ENCODE data around the gene CCL19.

Gene CCL19

DNA sequence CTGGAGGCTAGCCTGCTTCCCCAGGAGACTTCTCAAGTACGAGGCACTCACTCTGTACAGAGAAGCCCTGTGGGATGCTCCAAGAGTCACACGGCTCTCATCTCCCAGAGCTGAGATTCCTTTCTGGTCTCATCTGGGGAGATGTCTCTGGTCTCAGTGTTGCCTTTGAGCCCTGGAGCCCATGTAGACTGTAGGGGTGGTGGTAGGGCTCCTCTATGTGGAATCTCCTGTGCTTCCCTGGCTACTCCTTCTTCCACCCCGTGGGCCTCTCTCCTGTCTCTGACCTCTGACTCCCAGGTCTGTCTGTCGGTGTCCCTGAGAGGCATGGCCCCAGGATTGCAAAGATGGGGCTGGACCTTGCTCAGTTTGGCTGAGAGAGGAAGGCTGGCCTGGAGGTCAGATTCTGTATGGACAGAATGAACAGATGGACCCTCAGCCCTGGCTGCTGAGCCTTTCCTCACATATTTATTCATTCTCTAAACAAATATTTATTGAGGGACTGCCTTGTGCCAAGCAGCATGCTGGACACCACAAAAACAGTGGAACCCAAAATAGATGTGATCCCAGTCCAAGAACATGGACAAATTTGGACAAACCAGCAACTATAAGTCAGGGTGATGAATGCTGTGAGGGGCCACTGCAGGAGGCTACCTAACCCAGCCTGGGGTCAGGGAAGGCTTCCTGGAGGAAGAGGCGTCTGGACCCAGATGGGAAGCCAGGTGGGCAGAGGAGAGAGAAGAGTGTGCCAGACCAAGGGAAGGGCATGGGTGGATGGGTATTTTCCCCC, 2.6 kb downstream of the CCL19 start:
- Histone ChIP-seq H3K9ac (ENCODE audit: low read length) (no peak overlapping the region), H3K36me3 (replicated peaks; ENCODE audit: low read depth, low read length) (no peaks in the 10 kb centered on the region), H3K4me3 (ENCODE audit: low read length) (no peak overlapping the region), H2AFZ (ENCODE audit: low read depth, low read length) (no peak overlapping the region), H3K4me1 (ENCODE audit: low read length) (peaks cover 28% of the 10 kb centered on the region), H3K9me3 (ENCODE audit: insufficient read depth, low read length) (no peaks in the 10 kb centered on the region), H3K27me3 (ENCODE audit: low read depth, low read length) (no peaks in the 10 kb centered on the region), H3K27ac (ENCODE audit: low read length) (no peak overlapping the region), H3K79me2 (ENCODE audit: low read length) (no peaks in the 10 kb centered on the region), H3K4me2 (ENCODE audit: low read length) (no peak overlapping the region), H4K20me1 (ENCODE audit: insufficient read depth, low read length) (no peaks in the 10 kb centered on the region)
- TF ChIP-seq, protein P1, sequence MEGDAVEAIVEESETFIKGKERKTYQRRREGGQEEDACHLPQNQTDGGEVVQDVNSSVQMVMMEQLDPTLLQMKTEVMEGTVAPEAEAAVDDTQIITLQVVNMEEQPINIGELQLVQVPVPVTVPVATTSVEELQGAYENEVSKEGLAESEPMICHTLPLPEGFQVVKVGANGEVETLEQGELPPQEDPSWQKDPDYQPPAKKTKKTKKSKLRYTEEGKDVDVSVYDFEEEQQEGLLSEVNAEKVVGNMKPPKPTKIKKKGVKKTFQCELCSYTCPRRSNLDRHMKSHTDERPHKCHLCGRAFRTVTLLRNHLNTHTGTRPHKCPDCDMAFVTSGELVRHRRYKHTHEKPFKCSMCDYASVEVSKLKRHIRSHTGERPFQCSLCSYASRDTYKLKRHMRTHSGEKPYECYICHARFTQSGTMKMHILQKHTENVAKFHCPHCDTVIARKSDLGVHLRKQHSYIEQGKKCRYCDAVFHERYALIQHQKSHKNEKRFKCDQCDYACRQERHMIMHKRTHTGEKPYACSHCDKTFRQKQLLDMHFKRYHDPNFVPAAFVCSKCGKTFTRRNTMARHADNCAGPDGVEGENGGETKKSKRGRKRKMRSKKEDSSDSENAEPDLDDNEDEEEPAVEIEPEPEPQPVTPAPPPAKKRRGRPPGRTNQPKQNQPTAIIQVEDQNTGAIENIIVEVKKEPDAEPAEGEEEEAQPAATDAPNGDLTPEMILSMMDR (IDR thresholded peaks at IDR 0.05; ENCODE audit: low read depth, low read length): no peak
- no peak for TF ChIP-seq EZH2phosphoT487 (IDR thresholded peaks at IDR 0.05; ENCODE audit: low read depth)

DNA sequence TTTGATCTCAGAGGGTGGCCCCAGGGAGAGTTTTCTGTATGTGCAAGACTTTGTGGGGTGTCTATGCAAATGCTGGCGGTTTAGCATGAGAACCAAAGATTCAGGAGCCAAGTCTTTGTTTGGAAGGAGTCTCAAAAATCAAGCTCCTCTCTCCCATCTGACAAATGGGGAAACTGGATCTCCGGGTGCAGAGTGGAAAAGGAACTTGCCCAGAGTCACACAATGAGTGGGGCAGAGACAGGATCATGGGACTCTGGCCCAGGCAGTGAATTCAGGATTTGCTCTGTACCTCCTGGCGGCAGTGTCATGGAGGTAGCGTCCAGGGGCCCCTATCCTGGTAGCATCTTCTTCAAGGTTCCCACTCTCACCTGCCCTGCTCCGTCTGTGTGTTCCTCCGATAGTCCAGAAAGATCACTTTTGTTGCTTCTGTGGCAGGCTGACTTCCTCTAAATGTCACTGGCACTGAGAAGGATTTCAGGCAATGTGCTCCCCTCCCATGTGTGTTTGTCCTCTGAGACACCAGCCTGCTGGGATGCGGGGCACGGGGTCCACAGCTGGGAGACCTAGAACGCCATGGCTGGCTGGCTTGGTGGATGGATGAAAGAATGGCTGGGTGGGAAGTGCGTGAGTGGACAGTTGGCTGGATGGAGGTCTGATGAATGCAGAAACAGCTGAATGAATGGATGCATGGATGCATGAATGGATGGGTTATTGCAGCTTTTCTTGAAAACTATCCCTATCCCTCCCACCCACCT, 3.6 kb downstream of the CCL19 start:
- no peaks in the 10 kb centered on the region for H3K79me2 ChIP-seq (ENCODE audit: low read length)
- H3K9ac ChIP-seq (ENCODE audit: low read length): no peak overlapping the region
- H3K4me2 ChIP-seq (ENCODE audit: low read length): peak overlapping the region; percentile 27
- H3K27me3 ChIP-seq (ENCODE audit: low read depth, low read length): no peaks in the 10 kb centered on the region
- H4K20me1 ChIP-seq (ENCODE audit: insufficient read depth, low read length): no peaks in the 10 kb centered on the region
- TF ChIP-seq EZH2phosphoT487 (IDR thresholded peaks at IDR 0.05; ENCODE audit: low read depth): no peak
- TF ChIP-seq, protein P1 (IDR thresholded peaks at IDR 0.05; ENCODE audit: low read depth, low read length): no peak
- no peak overlapping the region for H3K4me3 ChIP-seq (ENCODE audit: low read length)
- no peak overlapping the region for H2AFZ ChIP-seq (ENCODE audit: low read depth, low read length)
- no peaks in the 10 kb centered on the region for H3K9me3 ChIP-seq (ENCODE audit: insufficient read depth, low read length)
- no peak overlapping the region for H3K27ac ChIP-seq (ENCODE audit: low read length)
- no peaks in the 10 kb centered on the region for H3K36me3 ChIP-seq (replicated peaks; ENCODE audit: low read depth, low read length)
- peaks cover 28% of the 10 kb centered on the region for H3K4me1 ChIP-seq (ENCODE audit: low read length)

DNA sequence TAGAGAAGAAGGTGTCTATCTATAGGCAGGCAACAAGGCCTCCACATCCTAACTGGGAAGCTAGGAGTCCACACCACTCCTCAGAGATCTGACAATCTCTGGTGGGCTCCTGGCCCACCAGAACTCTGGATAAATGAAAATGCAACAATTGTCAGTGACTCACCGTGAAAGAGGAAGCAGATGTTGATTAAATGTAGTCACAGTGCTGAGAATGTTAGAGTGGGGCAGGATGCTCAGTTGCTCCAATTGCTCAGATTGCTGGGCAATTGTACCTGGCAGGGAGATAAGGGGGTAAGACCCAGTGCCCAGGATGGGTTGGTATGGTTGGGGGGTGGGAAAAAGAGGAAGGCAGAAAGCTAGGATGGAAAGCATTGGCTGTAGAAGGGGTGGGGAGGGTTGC, 4.3 kb downstream of the CCL19 start:
- H4K20me1 ChIP-seq (ENCODE audit: insufficient read depth, low read length): no peaks in the 10 kb centered on the region

DNA sequence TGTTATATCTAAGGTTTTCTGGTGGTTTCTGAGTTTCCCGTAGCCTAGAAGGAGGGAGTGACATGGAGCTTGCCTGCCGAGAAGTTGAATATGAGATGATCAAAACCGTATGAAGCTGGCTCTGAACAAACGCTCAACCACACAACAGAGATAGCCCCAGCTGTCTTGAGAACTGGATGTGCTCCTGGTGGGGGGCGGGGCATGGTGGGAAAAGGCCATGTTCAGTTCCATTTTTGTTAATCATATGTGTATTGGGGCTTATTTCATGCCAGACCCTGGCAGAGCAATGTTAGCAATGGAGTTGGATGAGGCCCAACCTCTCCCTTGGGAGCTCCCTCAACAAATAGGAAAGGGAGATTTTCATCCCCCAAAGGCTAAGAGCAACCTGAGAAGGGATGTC, 4.8 kb downstream of the CCL19 start:
- H3K27me3 ChIP-seq (ENCODE audit: low read depth, low read length): no peaks in the 10 kb centered on the region
- no peaks in the 10 kb centered on the region for H4K20me1 ChIP-seq (ENCODE audit: insufficient read depth, low read length)
- H3K4me2 ChIP-seq (ENCODE audit: low read length): no peak overlapping the region
- TF ChIP-seq, protein P1 (IDR thresholded peaks at IDR 0.05; ENCODE audit: low read depth, low read length): no peak
- TF ChIP-seq EZH2phosphoT487 (IDR thresholded peaks at IDR 0.05; ENCODE audit: low read depth): no peak
- peaks cover 28% of the 10 kb centered on the region for H3K4me1 ChIP-seq (ENCODE audit: low read length)
- H3K36me3 ChIP-seq (replicated peaks; ENCODE audit: low read depth, low read length): no peaks in the 10 kb centered on the region
- no peak overlapping the region for H3K9ac ChIP-seq (ENCODE audit: low read length)
- H2AFZ ChIP-seq (ENCODE audit: low read depth, low read length): no peak overlapping the region
- no peak overlapping the region for H3K27ac ChIP-seq (ENCODE audit: low read length)
- H3K4me3 ChIP-seq (ENCODE audit: low read length): no peak overlapping the region
- no peaks in the 10 kb centered on the region for H3K79me2 ChIP-seq (ENCODE audit: low read length)
- no peaks in the 10 kb centered on the region for H3K9me3 ChIP-seq (ENCODE audit: insufficient read depth, low read length)

More for the DNA sequence above, 4.3 kb downstream of the CCL19 start:
- peak overlapping the region; percentile 27 for H3K4me2 ChIP-seq (ENCODE audit: low read length)
- H3K9me3 ChIP-seq (ENCODE audit: insufficient read depth, low read length): no peaks in the 10 kb centered on the region
- H3K27me3 ChIP-seq (ENCODE audit: low read depth, low read length): no peaks in the 10 kb centered on the region
- peaks cover 28% of the 10 kb centered on the region for H3K4me1 ChIP-seq (ENCODE audit: low read length)
- no peak overlapping the region for H3K27ac ChIP-seq (ENCODE audit: low read length)
- H2AFZ ChIP-seq (ENCODE audit: low read depth, low read length): no peak overlapping the region
- H3K4me3 ChIP-seq (ENCODE audit: low read length): no peak overlapping the region
- H3K79me2 ChIP-seq (ENCODE audit: low read length): no peaks in the 10 kb centered on the region
- H3K36me3 ChIP-seq (replicated peaks; ENCODE audit: low read depth, low read length): no peaks in the 10 kb centered on the region
- H3K9ac ChIP-seq (ENCODE audit: low read length): no peak overlapping the region
- TF ChIP-seq, protein P1 (IDR thresholded peaks at IDR 0.05; ENCODE audit: low read depth, low read length): no peak
- no peak for TF ChIP-seq EZH2phosphoT487 (IDR thresholded peaks at IDR 0.05; ENCODE audit: low read depth)
